Measurements from ENCODE around the gene ANKRD13C. TPM values are rescaled to one million over a fixed set of nuclear protein-coding genes. Genes with fewer than 3 reads are reported as not detected.

Gene ANKRD13C
- polyA plus RNA-seq, 4 donors = 6.9 to 18.2 (median 9.1) TPM

DNA sequence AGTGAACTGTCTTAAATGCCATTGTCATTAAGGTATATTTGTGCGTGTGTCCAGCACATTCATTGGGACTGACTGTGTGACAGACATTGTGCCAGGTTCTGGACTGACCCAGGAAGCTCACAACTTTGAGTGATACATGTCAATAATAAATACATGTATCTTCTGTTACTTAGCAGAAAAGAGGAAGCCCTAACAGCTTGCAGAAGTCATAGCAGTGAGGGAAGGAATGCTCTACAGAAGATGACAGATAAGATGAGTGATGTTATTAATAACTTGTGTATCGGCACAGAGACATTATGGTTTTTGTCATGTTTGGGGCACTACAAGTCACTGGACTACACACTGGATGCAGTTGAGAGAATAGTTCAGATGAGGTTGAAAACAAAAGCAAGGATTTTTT lies 134.5 kb downstream of the ANKRD13C start:
- H3K36me3 ChIP-seq (ENCODE audit: control insufficient read depth in 3 of 3, insufficient read depth in 2 of 3, low read depth in 1 of 3, low read length in 3 of 3) = peaks cover 0 to 11% (median 0%) of the 10 kb centered on the region in 3 donors
- no peaks in the 10 kb centered on the region for H3K27me3 ChIP-seq (ENCODE audit: control insufficient read depth in 3 of 3, insufficient read depth in 3 of 3, low read length in 3 of 3)
- 89 to 99% (median 91%) methylated on average over 2 of the region's 2 CpGs for WGBS, 3 donors
- peaks cover 0 to 7% (median 0%) of the 10 kb centered on the region in 3 donors for H3K4me1 ChIP-seq (ENCODE audit: control insufficient read depth in 3 of 3, insufficient read depth in 2 of 3, low read depth in 1 of 3, low read length in 2 of 3)
- no peak overlapping the region for H3K4me3 ChIP-seq (ENCODE audit: low read depth in 1 of 3, low read length in 3 of 3)
- no peaks in the 10 kb centered on the region for H3K9me3 ChIP-seq (ENCODE audit: control insufficient read depth in 2 of 2, insufficient read depth in 1 of 2, low read depth in 1 of 2, low read length in 1 of 2)
- DNase-seq = no peak
- FAIRE-seq = no peak
- H3K27ac ChIP-seq (ENCODE audit: low read depth in 1 of 3, low read length in 2 of 3) = no peak overlapping the region

DNA sequence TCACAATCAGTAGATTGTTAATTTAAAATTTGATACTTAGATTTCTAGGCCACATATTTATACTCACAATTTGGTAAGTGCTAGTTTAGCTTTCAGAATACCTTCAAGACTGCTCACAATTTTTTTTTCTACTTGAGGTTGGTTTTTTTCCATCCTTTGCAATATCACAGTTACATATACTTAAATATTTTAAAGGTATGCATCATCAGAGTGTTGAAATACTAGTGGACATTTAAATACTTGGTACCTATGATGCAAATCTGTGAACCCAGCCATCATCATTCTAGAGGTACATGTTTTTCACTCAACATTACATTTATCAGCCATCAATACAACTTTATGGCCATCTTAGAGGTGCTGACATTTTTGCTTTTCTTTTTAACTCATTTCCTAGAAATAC lies 143.0 kb downstream of the ANKRD13C start:
- H3K36me3 ChIP-seq (ENCODE audit: control insufficient read depth in 3 of 3, insufficient read depth in 2 of 3, low read depth in 1 of 3, low read length in 3 of 3) = peaks cover 0 to 29% (median 0%) of the 10 kb centered on the region in 3 donors
- peaks cover 4 to 8% (median 8%) of the 10 kb centered on the region in 3 donors for H3K4me1 ChIP-seq (ENCODE audit: control insufficient read depth in 3 of 3, insufficient read depth in 2 of 3, low read depth in 1 of 3, low read length in 2 of 3)
- DNase-seq = no peak
- no peaks in the 10 kb centered on the region for H3K9me3 ChIP-seq (ENCODE audit: control insufficient read depth in 2 of 2, insufficient read depth in 1 of 2, low read depth in 1 of 2, low read length in 1 of 2)
- no peaks in the 10 kb centered on the region for H3K27me3 ChIP-seq (ENCODE audit: control insufficient read depth in 3 of 3, insufficient read depth in 3 of 3, low read length in 3 of 3)
- H3K27ac ChIP-seq (ENCODE audit: low read depth in 1 of 3, low read length in 2 of 3) = no peak overlapping the region
- no peak overlapping the region for H3K4me3 ChIP-seq (ENCODE audit: low read depth in 1 of 3, low read length in 3 of 3)
- no peak for FAIRE-seq

DNA sequence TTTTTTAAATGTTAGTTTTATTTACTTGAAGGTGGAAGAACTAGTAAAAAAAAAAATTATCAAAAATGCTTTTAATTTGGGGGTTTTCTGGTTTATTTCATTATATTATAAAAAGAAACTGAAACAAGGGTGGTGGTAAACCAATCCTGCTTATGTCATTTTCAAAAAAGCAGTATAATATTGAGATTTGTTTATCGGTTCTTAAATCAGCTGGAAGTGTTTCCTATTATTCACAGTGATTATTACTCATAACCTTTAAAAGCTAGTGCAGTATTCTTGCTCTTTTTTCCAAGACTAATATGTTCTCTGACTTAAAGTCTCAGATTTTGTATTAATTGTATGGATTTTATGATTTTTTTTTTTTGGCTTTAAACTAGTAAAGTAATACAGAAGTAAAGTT lies 143.7 kb downstream of the ANKRD13C start:
- FAIRE-seq = no peak
- Histone ChIP-seq H3K27ac (ENCODE audit: low read depth in 1 of 3, low read length in 2 of 3) (no peak overlapping the region), H3K9me3 (ENCODE audit: control insufficient read depth in 2 of 2, insufficient read depth in 1 of 2, low read depth in 1 of 2, low read length in 1 of 2) (no peaks in the 10 kb centered on the region), H3K27me3 (ENCODE audit: control insufficient read depth in 3 of 3, insufficient read depth in 3 of 3, low read length in 3 of 3) (no peaks in the 10 kb centered on the region), H3K36me3 (ENCODE audit: control insufficient read depth in 3 of 3, insufficient read depth in 2 of 3, low read depth in 1 of 3, low read length in 3 of 3) (peaks cover 0 to 24% (median 0%) of the 10 kb centered on the region in 3 donors), H3K4me1 (ENCODE audit: control insufficient read depth in 3 of 3, insufficient read depth in 2 of 3, low read depth in 1 of 3, low read length in 2 of 3) (peaks cover 4 to 8% (median 8%) of the 10 kb centered on the region in 3 donors), H3K4me3 (ENCODE audit: low read depth in 1 of 3, low read length in 3 of 3) (no peak overlapping the region)
- DNase-seq = no peak
- 48 to 89% (median 73%) methylated on average over 1 of the region's 1 CpG for WGBS, 3 donors

Other genes starting within 250 kb of the ANKRD13C start
- 10 to 100 TPM; 11.5 to 19.2 (median 14.6) TPM for gene LRRC40, start 149.1 kb downstream of the ANKRD13C start, polyA plus RNA-seq
- gene SRSF11, start 133.3 kb downstream of the ANKRD13C start, polyA plus RNA-seq = 100 to 1,000 TPM in 3 of 4 donors, 10 to 100 TPM in 1; 67.3 to 283 (median 173) TPM
- gene CTH, start 56.5 kb upstream of the ANKRD13C start, polyA plus RNA-seq = 10 to 100 TPM in 2 of 4 donors, 1 to 10 TPM in 2; 3.8 to 26.5 (median 8.7) TPM

Data from small intestine (tissue), 7 donors.